SKM-1 (cell line): ENCODE data around the gene XAB2.

Experiments used
- DNase-seq: peaks from one replicate; lab custom pipeline; 2025; ENCODE audit not compliant: unreplicated experiment; lab: John Stamatoyannopoulos, UW

XAB2 gene

GRCh38 chr19:7633698-7634097, 4.4 kb upstream of the XAB2 start, which contains the start of gene PCP2:
Gene PCP2 (minus strand): TSS chr19:7633719. CDS start chr19:7633457, 262 bp downstream.
- no peak for DNase-seq

- DNase-seq, result no peak
Observed at GRCh38 chr19:7632340-7633203, 3.2 kb upstream of the XAB2 start.

- no peak for DNase-seq
Observed at GRCh38 chr19:7631577-7631976, 2.2 kb upstream of the XAB2 start.

GRCh38 chr19:7628589-7629311, 595 bp downstream of the XAB2 start:
- DNase-seq, result no peak

GRCh38 chr19:7627166-7627565, 2.2 kb downstream of the XAB2 start:
- DNase-seq, result no peak

GRCh38 chr19:7625763-7626372, 3.5 kb downstream of the XAB2 start:
- no peak for DNase-seq

- DNase-seq, result no peak
Observed at GRCh38 chr19:7624810-7625209, 4.5 kb downstream of the XAB2 start.

GRCh38 chr19:7623725-7624603, 5.4 kb downstream of the XAB2 start:
- DNase-seq, result no peak

GRCh38 chr19:7622933-7623685, 6.2 kb downstream of the XAB2 start:
- DNase-seq, result no peak

- no peak for DNase-seq
Observed at GRCh38 chr19:7620442-7621412, 8.6 kb downstream of the XAB2 start.

GRCh38 chr19:7619671-7620441, 9.5 kb downstream of the XAB2 start:
- DNase-seq, result no peak

GRCh38 chr19:7618771-7619510, 10.4 kb downstream of the XAB2 start:
- no peak for DNase-seq

- DNase-seq, result no peak
Observed at GRCh38 chr19:7618348-7618747, 11.0 kb downstream of the XAB2 start.

GRCh38 chr19:7617735-7618134, 11.6 kb downstream of the XAB2 start:
- DNase-seq, result no peak

GRCh38 chr19:7617172-7617571, 12.2 kb downstream of the XAB2 start:
- DNase-seq, result no peak

GRCh38 chr19:7614859-7615741, 14.2 kb downstream of the XAB2 start:
- DNase-seq, result no peak
